ENCODE data around the gene RYR3.
"Not testable (repeated sequence)": the region's sequence is repeated elsewhere in the genome, so short reads cannot be mapped to it uniquely, and the experiment has no call there.

Gene RYR3

DNA sequence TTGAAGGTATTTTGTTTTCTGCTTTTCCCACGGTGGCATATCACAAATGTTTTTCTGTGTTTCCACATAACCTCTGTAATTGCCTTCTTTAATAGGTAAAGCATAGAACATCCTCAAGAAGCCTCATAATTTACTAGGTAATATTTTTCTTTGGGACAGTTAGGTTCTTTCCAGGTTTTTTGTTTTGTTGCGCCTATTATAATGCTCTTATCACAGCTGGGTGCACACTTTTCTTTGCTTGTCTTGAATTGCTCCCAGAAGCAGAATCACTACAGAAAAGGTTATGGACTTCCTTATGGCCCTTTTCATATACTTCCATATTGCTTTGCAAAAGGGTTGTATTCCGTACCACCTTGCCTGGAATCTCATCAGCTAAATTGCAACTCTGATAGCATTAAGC is 213.5 kb downstream of the RYR3 start:
- DNase-seq: no peak

DNA sequence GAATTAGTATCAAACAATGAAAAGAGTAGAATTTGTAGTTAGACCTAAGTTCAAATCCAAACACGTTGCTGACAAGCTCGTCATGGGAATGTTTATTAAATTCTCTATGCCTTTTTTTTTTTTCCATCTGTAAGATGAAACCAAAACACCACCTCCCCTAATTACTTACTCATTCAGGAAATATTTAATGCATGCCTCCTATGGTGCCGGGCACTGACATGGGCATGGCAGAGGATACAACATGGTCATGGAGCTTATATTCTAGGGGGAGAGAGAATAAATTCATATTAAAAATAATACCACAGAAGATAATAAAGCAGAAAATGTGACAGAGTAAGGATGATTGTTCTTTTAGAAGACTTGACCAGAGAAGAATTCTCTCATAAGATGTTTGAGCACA is 215.8 kb downstream of the RYR3 start:
- no peak for DNase-seq

DNA sequence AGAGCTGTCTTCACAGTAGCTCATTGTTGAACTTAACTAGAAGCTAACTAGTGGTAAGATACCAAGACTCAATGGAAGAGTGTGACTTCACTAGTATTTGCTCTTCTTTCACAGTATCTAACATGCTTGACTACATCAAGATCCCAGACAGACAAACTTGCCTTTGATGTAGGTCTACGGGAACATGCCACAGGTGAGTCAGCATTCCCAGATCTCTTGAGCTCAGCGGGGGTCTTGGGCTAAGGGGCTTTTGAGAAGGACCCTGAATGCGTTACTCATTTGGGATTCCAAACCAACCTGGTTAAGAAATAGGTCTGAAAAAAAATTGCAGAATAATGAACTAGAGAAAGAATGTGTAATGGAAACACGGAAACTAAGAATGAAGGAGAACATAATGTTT is 222.4 kb downstream of the RYR3 start:
- DNase-seq: no peak

DNA sequence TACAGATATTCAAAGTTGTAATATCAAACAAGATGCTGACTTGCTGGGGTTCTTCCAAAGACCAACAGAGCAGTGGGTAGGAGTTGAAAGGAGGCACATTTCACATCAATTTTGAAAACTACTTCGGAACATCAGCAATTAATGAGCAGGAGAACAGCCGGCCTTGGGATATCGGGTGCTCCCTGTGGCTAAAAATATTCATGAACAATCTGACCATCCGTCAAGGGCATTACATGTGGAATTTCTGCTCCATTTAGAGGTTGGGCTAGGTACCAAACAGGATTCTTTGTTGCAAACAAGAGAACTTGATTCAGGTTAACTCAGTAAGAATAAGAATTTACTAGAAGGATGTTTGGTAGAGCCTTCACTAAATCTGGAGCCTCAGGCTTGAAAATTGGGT is 223.9 kb downstream of the RYR3 start:
- DNase-seq: no peak

DNA sequence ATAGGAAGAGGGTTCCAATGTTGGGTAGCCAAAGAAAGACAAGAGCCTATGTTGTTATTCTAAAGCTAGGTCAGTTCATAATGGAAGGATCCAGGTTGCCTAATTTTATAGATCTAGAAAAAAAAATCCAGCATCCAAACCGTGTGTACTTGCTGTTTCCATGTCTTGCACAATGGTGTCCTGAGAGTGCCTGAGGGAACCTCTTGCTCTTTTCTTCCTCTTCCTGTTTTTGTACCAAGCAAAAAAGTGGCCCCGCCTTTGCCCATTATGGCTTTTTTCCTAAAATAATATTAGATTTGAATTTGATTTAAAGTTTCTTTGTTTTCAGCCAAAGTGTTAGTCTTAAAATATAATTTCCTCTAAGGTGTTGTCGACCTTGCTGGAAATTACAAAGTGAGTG is 224.4 kb downstream of the RYR3 start:
- no peak for DNase-seq

DNA sequence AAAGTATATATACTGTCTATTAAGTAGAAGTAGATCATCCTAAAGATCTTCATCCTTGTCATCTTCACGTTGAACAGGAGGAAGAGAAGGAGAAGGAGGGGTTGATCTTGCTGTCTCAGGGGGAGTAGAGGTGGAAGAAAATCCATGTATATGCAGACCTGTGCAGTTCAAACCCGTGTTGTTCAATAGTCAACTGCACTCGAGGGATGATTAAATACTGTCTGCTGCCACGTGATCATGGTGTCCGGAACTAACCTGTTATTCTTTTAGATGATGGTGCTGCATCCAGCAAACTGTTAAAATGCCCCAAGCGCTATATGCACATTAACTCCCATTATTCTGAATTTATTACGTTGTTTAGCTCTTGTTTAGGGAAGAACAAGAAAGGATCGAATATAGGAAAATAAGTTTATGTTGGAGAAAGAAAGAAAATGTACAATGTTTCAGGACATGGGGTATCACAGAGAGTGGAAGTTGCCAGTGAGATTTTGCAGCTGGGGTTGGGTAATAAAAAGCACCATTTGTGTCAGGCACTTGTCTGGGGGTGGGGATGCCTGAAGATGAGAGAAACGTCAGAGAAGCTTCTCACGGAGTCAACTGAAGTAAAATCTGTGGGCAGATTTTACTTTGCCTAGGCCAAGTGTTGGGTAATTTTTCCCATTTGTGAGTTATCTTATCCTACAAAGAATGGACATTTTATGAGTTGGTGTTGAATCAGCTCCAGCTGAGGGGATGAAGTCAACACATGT is 229.2 kb downstream of the RYR3 start:
- no peak for DNase-seq

DNA sequence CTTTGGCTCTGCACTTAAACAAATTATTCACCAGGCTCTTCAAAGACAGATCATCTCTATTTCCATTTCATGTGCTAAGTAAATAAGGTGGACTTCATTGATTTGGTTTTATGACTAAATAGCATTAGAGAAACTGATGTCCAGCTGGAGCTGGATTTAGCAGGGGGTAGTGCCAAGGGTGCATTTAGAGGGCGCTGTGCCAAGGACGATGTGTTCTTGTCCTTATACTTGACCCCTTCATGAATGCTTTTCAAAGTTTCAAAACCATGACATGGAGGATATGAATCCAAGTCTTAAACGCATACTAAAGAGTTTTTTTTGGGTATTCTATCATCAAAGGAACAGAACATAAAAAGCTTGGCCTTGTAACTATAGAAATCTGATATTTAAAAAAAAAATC is 233.2 kb downstream of the RYR3 start:
- DNase-seq: no peak

DNA sequence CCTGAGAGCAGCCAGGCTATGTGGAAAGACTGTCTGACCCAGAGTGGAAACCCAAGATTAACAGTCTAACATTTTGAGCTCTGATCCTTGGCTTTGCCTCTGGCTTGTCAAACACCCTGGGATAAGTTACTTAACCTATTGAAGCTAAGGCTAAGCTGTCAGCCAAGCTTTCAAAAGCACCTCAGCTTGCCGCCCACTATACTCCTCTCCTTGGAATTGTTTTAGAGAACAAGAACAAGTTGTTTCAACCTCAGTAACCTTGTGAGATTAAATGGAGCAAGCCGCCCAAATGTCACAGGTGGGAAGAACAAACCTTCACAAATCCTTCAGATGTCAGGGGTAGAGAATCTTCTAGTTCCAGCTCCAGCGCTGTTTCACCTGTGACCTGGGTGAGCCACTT is 235.1 kb downstream of the RYR3 start:
- DNase-seq: no peak

DNA sequence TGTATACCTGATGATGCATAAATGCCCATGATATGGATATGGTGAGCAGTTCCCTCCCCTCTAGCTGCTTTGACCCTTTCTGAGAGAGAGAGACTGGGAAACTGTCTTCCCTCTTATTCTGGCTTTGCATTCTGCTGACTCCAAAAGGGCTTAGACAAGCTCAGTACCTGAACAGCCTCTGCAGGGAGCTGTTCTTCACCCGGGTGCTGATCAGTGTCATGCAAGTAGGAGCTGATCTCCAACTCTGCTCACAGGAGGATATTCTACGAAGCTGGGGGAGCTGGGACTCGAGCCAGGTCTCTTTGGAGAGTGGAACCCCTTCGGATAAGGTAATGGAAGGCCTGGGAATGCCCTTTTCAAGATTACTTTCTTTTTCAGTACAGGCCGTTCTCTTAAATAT is 237.1 kb downstream of the RYR3 start:
- DNase-seq: no peak

DNA sequence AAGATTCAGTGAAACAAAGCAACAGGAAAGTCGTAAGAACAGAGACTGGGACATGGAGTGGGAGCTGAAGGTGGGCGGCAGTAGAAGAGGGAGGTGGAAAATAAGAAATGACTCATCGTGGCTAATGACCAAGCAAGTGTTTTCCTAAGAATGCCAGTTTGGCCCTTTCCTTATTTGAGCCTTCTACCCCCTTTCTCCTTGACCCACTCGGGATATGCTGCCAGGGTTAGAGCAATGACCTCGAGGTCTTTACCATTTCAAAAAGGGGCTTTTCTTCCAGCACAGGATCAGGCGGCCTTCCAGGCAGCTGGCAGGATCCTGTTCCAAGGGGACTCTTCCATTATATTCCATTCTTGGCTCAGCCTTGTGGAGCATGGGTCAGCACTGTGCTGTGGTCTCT is 241.1 kb downstream of the RYR3 start:
- no peak for DNase-seq

DNA sequence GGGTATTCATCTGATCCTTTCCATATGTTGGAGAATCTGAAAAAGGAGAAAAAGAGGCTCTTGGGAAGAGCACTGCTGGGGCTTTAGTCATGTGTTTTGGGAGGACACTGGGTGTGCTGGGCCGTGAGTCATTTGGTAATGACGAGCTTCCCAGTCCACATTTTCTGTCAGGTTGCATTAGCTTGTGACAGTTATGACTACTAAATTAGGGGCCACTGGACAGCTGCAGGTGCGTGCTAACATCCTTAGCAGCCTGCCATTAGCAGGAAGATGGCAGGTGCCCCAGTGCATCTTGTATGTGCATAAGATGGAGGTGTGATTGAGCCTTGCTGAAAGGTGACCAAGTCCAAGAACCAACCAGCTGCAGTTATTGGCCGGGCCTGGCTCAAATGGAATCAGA is 242.4 kb downstream of the RYR3 start:
- no peak for DNase-seq

DNA sequence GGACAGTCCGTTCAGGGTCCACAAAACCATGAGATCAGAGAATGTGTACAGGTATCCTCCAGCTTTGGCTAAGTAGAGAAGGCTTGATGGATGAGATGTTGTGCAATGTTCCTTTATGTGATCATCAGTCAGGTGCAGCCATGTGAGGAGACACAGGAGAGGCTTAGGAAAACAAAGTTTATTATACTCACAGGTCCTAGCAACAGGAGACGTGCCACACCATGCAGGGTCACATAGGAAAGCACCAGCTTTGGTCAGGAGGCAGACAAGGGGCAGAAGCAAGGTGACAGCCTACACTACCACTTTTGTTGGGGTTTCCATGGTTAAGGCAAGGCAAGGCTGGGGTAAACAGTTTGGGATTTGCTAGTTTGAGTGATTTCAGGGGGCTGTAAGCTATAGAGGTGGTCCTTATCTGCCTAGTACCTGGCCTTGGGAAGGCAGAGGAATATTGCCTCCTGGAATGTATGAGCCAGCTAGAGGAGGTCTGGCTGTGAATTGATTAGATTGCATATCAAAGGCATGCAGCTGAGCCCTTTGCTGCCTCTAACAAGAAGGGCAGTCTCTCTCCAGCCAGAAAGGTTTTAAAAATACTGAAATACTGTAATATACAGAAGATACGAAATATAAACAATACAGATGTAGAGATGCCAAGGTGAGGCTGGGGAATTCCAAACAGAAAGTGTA is 248.6 kb downstream of the RYR3 start:
- DNase-seq: no peak

DNA sequence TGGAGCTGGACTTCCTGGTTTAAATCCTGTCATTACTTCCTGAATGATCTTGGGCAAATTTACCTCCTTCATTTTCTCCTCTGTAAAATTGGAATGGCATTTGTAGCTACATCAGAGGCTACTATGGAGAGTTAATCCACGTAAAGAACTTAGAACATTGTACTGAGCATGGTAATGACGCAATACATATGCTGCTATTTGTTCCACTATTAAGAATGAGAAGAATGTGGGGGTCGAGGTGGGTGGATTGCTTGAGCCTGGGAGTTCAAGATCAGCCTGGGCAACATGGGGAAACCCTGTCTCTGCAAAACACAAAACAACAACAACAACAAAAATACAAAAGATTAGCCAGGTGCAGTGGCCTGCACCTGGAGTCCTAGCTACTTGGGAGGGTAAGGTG is 250.6 kb downstream of the RYR3 start:
- DNase-seq: no peak

DNA sequence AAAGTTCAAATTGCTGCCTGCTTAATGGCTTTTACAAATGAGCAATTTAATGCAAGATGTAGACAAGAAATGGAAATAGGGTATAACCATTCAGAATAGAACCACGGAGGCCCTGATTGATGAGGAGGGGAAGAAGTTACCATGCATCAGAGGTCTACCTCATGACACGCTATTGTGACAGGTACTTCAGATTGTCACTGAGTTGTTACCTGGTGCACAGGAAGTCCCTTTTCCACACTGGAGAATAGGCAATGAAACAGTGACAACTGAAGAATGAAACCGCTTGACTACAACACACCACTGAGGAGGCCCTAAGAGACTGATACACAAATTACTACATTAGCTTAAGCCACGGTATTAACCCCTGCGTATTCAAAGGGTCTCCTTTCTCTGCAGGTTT is 251.2 kb downstream of the RYR3 start:
- no peak for DNase-seq

DNA sequence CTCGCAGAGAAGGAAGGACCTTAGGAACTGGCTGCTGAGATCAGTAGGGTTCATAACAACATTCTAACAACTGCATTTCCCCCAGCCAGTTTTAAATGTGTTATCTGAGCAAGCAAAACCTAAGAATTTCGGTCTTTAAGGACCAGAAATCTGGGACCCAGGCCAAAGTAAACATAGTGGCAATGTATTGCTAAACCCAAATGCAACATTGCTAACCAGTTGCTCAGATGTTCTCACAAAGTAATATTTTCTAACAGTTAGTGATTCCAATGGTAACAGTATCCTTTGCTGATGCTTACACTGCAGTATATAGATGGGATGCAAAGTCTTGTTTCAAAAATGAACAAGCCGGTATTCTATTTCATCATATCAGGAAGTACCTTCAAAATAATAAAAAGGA is 254.3 kb downstream of the RYR3 start:
- DNase-seq: no peak

DNA sequence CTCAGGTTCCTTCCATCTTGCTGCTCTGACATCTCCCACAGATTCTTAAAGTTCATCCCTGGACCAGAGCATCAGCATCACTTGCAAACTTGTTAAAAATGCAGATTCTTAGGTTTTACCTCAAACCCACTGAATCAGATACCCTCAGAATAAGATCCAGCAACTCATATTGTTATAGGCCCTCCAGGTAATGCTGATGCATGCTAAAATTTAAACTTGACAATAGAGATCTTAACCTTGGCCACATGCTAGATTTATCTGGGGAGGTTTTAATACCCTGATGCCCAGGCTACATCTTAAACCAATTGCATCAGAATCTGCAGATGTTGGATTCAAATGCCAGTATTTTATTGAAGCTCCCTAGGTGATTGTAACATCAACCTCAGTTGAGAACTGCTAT is 256.9 kb downstream of the RYR3 start:
- no peak for DNase-seq

DNA sequence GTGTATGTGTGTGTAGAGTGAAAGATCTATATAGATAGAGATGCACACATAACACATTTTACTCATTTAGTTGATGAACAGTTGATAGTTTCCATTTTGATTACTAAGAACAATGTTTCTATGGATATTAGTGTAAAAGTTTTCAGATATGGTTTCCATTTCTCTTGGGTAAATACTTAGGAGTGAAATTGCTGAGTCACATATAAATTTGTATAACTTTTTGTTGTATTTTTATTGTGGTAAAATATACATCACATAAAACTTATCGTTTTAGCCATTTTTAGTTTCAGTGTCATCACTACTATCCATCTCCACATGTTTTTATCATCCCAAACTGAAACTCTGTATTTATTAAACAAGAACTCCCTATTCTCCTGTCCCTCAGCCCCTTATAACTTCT is 258.3 kb downstream of the RYR3 start:
- no peak for DNase-seq

DNA sequence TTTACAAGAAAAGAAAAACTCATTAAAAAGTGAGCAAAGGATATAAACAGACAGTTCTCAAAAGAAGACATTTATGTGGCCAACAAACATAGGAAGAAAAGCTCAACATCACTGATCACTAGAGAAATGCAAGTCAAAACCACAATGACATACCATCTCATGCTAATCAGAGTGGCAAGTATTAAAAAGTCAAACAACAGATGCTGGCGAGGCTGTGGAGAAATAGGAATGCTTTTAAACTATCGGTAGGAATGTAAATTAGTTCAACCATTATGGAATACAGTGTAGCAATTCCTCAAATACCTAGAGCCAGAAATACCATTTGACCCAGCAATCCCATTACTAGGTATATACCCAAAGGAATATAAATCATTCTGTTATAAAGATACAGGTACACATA is 267.1 kb downstream of the RYR3 start:
- not testable (repeated sequence) for DNase-seq

DNA sequence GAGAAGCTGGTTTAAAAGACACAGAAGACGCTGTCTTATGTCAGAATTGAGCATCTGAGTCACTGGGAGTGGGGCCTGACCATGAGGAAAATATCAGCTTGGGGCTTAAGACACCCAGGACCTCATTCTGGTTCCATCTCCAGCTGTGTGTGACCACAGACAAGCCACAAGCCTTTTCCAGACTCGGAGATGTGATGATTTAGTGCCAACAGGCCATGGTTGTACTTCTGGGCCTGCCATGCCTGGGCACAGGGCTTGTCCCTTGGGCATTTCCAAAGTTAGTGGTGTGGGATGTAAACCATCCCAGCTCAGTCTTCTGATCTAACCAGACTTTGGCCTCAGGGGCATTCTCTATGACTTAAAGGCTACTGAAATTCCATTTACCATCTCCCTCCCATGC is 269.8 kb downstream of the RYR3 start:
- no peak for DNase-seq

DNA sequence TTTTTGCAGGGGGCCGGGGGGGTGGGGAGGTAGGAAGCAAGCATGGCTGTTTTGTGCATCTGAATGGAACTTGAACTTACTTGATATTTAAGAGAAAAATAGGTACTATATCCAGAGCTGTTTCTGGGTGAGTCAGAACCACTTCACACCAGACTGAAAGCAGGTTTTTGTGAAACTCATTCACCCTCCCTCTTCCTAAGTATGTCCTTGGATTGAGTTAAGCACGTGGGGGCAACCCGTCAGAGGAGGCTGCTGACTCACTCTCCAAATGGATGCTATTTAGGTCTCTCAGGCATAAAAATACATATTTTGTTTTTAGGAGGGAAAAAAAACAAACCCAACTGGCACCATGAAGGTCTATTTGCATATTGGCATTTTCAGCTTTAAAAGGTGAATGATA is 270.3 kb downstream of the RYR3 start:
- no peak for DNase-seq

DNA sequence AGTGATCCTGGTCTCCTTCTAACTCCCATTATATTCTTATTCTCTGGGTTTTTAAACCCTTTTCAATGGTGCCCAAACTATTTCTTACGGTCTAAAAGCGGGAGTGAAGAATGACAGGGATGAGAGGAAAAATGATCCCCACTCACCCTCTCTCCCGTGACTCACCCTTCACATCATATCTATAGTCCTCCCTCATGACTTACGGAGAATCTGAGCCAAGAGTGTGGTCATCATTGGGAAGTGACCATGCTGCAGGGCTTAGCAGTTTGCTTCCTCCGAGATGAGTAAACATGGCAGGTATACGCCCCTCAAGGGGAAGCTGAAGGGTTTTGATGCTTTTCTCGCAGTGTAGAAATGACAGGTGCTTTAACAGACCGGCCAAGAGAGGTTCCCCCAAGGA is 274.0 kb downstream of the RYR3 start:
- no peak for DNase-seq

DNA sequence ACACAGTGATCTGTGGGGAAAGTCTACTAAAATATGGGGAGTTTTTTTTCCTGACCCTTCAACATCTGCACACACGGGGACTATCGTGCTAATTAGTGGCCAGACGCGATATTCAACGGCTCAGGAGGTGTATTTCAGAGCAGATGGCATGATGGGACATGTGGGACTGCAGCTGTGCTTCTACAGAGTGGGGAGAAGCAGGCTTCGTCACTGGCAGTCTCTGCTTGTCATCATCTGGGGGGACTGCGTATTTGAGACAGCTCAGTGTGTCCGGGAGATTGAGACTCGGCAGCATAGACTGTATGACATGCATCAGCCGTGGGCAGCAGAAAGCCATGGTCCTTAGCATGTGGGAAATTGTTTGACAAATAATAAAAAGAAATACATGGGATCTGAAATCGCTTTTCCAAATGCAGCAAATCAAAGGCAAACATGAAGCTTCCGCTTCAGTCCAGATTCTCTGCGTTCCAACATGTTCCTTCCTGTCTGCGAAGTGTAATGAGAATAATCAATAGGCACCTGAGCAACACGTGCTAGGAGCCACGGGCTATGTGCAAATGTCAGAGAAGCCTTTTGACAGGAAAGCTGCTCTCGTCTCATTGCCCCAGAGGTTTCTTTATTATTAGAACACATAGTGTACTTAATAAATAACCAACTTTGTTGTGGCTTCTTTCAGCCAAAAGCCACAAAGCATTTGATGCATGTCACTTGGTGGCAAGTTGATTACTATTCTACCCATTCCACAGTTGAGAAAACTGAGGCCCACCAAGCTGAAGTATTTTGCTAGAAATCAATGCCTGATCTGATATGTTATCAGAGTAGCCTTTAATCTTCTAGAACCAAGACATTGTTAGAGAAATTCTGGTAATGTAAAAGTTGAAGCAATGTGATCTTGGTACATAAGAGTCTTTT is 276.3 kb downstream of the RYR3 start:
- no peak for DNase-seq

DNA sequence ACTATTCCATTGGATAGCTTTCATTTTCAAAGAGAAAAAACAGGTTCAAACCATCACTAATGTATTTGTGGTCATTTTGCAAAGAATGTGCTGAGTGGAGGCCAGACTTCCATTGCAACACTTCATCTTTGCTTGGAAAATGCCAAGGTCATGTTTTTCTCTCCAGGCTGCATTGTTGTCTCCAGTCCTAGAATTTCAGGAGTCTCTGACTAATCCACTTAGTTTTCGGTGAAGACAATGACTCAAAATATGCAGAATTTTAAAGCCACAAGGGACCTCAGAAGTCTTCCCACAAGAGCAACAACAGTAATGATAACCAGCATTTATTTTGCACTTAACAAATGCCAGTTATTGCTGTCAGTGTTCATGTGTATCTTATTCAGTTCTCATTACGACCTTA is 277.0 kb downstream of the RYR3 start:
- DNase-seq: no peak

DNA sequence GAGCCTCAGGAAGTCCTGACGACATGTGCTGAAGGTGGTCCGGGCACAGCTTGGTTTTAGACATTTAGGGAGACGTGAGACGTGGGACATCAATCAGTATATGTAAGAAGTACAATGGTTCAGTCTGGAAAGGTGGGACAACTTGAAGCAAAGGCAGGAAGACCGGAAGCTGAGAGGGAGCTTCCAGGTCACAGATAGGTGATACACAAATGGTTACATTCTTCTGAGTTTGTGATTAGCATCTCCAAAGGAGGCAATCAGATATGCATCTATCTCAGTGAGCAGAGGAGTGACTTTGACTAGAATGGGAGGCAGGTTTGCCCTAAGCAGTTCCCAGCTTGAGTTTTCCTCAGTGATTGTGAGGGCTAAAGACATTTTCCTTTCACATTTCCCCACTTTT is 282.1 kb downstream of the RYR3 start:
- no peak for DNase-seq

All from NCI-H446 treated with DMSO at 0.1 percent for 48 hours (cell line).